ENCODE results near the gene PDE4A. TPM values are rescaled to one million over a fixed set of nuclear protein-coding genes. Genes with fewer than 3 reads are reported as not detected.

The PDE4A gene
- total and polyA plus RNA-seq, 2 donors (not counting 3 experiments of a cell fraction or from before 2014, with no cell fraction given) = 3.8 to 10.0 TPM

DNA sequence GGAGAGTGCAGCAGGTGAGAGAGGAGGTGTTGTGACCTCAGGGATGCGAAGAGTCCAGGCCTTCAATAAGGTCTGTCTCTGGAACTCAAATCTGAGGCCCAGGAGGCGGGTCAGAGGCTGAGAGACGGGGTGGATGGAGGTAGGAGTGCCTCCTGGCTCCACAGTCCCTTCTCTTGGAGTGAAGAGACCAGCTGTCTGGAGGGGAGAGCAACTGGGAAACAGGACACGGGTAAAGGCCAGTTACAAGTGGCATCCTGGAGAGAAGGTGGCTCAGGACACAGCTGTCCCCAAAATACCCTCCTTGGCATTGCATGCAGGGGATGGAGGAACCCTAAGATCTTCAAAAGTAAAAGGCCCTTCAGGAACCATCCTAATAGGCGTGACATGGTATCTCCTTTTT, 19.2 kb downstream of the PDE4A start:
- ChIA-PET CTCF (interaction anchor here (1.3 kb wide), 1 partner anchor 51 kb away, joined by 3 read pairs; no protein-coding TSS in a partner anchor), POLR2A (interaction anchor here (0.6 kb wide), 2 partner anchors 72 to 103 kb away, joined by 3 to 10 read pairs; no protein-coding TSS in a partner anchor)
- no peak overlapping the region for H3K27ac ChIP-seq (ENCODE audit: insufficient read depth, low read depth, low read length)
- H3K36me3 ChIP-seq (ENCODE audit: control insufficient read depth in 2 of 2, extremely low read depth in 1 of 2, insufficient read depth in 2 of 2, low read length in 2 of 2) = no peaks in the 10 kb centered on the region
- dilution Hi-C loops (cut with MboI; ENCODE audit: extremely low pct_ligation_motif_present, low sequenced_read_pairs) = no loop called here
- no peaks in the 10 kb centered on the region for H3K79me2 ChIP-seq (ENCODE audit: control insufficient read depth, insufficient read depth, low read length)
- intact Hi-C loops (cut with micrococcal nuclease) = loop anchor here (5.0 kb wide), 1 partner anchor 37 kb away; the partner anchor contains the start of gene CDC37
- no peaks in the 10 kb centered on the region for H3K9me3 ChIP-seq (replicated peaks; ENCODE audit: control insufficient read depth, insufficient read depth, low read length)
- no peak overlapping the region for H3K9ac ChIP-seq (replicated peaks; ENCODE audit: extremely low read depth, insufficient read depth, low read length)
- H2AFZ ChIP-seq (ENCODE audit: low read depth, low read length) = no peak overlapping the region
- DNase-seq (ENCODE audit: low read depth, low spot score) (no peak), FAIRE-seq (no peak)
- TF ChIP-seq EZH2 (IDR thresholded peaks at IDR 0.05; ENCODE audit: borderline replicate concordance, low read depth, low read length, severe bottlenecking) = no peak
- no peak for TF ChIP-seq GATA2 (IDR thresholded peaks at IDR 0.05; ENCODE audit: insufficient read depth, insufficient read length, low read depth, low read length)
- no peak for TF ChIP-seq JUN (IDR thresholded peaks at IDR 0.05; ENCODE audit: borderline replicate concordance, insufficient read depth, insufficient read length, low read depth)
- TF ChIP-seq MYC (IDR thresholded peaks at IDR 0.05; ENCODE audit: low read depth, low read length) = no peak
- no peak for TF ChIP-seq POLR2AphosphoS5 (IDR thresholded peaks at IDR 0.05; ENCODE audit: insufficient read depth, low read depth, low read length)
- TF ChIP-seq, protein P1, sequence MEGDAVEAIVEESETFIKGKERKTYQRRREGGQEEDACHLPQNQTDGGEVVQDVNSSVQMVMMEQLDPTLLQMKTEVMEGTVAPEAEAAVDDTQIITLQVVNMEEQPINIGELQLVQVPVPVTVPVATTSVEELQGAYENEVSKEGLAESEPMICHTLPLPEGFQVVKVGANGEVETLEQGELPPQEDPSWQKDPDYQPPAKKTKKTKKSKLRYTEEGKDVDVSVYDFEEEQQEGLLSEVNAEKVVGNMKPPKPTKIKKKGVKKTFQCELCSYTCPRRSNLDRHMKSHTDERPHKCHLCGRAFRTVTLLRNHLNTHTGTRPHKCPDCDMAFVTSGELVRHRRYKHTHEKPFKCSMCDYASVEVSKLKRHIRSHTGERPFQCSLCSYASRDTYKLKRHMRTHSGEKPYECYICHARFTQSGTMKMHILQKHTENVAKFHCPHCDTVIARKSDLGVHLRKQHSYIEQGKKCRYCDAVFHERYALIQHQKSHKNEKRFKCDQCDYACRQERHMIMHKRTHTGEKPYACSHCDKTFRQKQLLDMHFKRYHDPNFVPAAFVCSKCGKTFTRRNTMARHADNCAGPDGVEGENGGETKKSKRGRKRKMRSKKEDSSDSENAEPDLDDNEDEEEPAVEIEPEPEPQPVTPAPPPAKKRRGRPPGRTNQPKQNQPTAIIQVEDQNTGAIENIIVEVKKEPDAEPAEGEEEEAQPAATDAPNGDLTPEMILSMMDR (IDR thresholded peaks at IDR 0.05; ENCODE audit: extremely low read depth in 1 of 2, insufficient read depth in 1 of 2, low read depth in 1 of 2, low read length in 2 of 2) = no peak
- TF ChIP-seq, protein P2, sequence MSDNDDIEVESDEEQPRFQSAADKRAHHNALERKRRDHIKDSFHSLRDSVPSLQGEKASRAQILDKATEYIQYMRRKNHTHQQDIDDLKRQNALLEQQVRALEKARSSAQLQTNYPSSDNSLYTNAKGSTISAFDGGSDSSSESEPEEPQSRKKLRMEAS (IDR thresholded peaks at IDR 0.05; ENCODE audit: insufficient read depth, insufficient read length) = no peak
- H3K9me1 ChIP-seq (replicated peaks; ENCODE audit: control insufficient read depth, extremely low read depth, insufficient read depth, low read length) = no peaks in the 10 kb centered on the region
- no peaks in the 10 kb centered on the region for H3K4me1 ChIP-seq (ENCODE audit: control insufficient read depth, extremely low read depth, insufficient read depth, low read length)
- H3K4me2 ChIP-seq (ENCODE audit: insufficient read depth, low read length) = no peak overlapping the region
- H3K27me3 ChIP-seq (ENCODE audit: control insufficient read depth in 2 of 2, insufficient read depth in 2 of 2, low read length in 2 of 2) = no peaks in the 10 kb centered on the region
- H3K4me3 ChIP-seq (replicated peaks in 1 of 3; ENCODE audit: insufficient read depth in 1 of 3, low read depth in 1 of 3, low read length in 3 of 3) = no peak overlapping the region
- no peaks in the 10 kb centered on the region for H4K20me1 ChIP-seq (replicated peaks; ENCODE audit: control insufficient read depth, extremely low read depth, insufficient read depth, low read length)
- no TSS peak for BruUV-seq (replicated peaks)

Measured in endothelial cell of umbilical vein (primary cell).